Fibroblast of skin of right quadriceps (primary cell): Measurements from ENCODE around the gene CEMP1.

Experiments used
- DNase-seq: peaks from one replicate; pipeline ENCODE4 v3.0.0-alpha.2; 2013

CEMP1 gene

GRCh38 chr16:2483939-2484897, 47.0 kb downstream of the CEMP1 start:
- no peak for DNase-seq

- DNase-seq, result peak; percentile 50
These were observed 48.3 kb downstream of the CEMP1 start for GRCh38 chr16:2482708-2483534.

- DNase-seq, result no peak
These were observed 49.0 kb downstream of the CEMP1 start for GRCh38 chr16:2482249-2482648.

DNA sequence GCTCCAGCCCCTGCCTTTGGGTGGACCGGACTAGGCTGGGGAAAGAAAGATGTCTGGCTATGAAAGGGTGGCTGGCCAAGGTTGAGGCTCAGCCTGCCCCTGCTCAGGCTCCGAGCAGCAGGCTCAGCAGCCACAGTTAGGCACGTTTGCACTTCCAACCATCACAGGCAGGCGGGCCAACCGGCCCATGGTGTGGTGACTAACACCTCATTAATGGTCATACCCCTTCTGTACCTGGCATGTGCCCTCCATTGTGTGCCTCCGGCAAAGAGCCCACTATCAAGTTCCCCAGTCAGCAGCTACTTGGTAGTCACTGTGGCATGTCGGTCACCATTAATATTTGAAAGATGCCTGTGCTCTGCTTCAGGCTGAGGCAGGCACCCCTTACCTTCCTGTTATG, 49.5 kb downstream of the CEMP1 start:
- no peak for DNase-seq

GRCh38 chr16:2480948-2481347, 50.3 kb downstream of the CEMP1 start:
- no peak for DNase-seq
